OCI-LY3 (cell line): Measurements from ENCODE around the gene GALNT14.

Experiments used
- H2AFZ ChIP-seq: fragments of 200-600, 300-600 bp; shearing (Covaris generic); 2 replicates; pipeline ENCODE4 v1.6.0; 2014; ENCODE audit warnings: antibody characterized with exemption, low read depth, low read length
- H3K27ac ChIP-seq: fragments of 200-600, 300-600 bp; sonication (generic); 2 replicates; pipeline ENCODE4 v1.5.1; 2014; ENCODE audit warnings: mild to moderate bottlenecking, low read length, moderate library complexity, mixed read lengths
- H3K27me3 ChIP-seq: fragments of 200-600, 300-600 bp; sonication (generic); 2 replicates; pipeline ENCODE4 v1.6.1; 2014; ENCODE audit warnings: low read depth, low read length, mixed read lengths
- H3K36me3 ChIP-seq: fragments of 200-600, 300-600 bp; sonication (generic); replicated peaks from 2 replicates; pipeline ENCODE3; 2014; ENCODE audit warnings: low read depth, low read length, mixed read lengths
- H3K4me1 ChIP-seq: fragments of 300-600, 200-600 bp; sonication (generic); 2 replicates; pipeline ENCODE4 v1.6.1; 2014; ENCODE audit warnings: low read length, mixed read lengths
- H3K4me2 ChIP-seq: fragments of 200-600, 300-600 bp; sonication (generic); 2 replicates; pipeline ENCODE4 v1.6.1; 2014; ENCODE audit warnings: low read length, mixed read lengths
- H3K4me3 ChIP-seq: fragments of 300-600, 200-600 bp; sonication (generic); 2 replicates; pipeline ENCODE4 v1.5.1; 2014; ENCODE audit warnings: antibody characterized with exemption, mild to moderate bottlenecking, low read length, moderate library complexity
- H3K79me2 ChIP-seq: fragments of 300-600, 200-600 bp; shearing (Covaris generic); 2 replicates; pipeline ENCODE4 v1.6.1; 2014; ENCODE audit warnings: mild to moderate bottlenecking, low read length, mixed read lengths
- H3K9ac ChIP-seq: fragments of 300-600, 200-600 bp; shearing (Covaris generic); 2 replicates; pipeline ENCODE4 v1.6.0; 2014; ENCODE audit warnings: mild to moderate bottlenecking, low read length, moderate library complexity
- H3K9me3 ChIP-seq: fragments of 200-600, 300-600 bp; shearing (Covaris generic); 2 replicates; pipeline ENCODE4 v1.6.1; 2014; ENCODE audit warnings: low read length, mixed read lengths; ENCODE audit not compliant: insufficient read depth
- H4K20me1 ChIP-seq: fragments of 200-600, 300-600 bp; sonication (generic); 2 replicates; pipeline ENCODE4 v1.6.1; 2016; ENCODE audit warnings: low read length, mixed read lengths; ENCODE audit not compliant: insufficient read depth
- CTCF ChIP-seq: fragments of 200-600, 300-600 bp; sonication (generic); IDR thresholded peaks from 2 replicates; pipeline ENCODE4 v1.5.1; 2014; ENCODE audit warnings: antibody characterized with exemption, low read length, low read depth
- EZH2phosphoT487 ChIP-seq: fragments of 200-600 bp; shearing (Covaris generic); IDR thresholded peaks from 2 replicates; pipeline ENCODE4 v1.6.1; 2018; ENCODE audit warnings: antibody characterized with exemption, mixed run types, low read depth

The GALNT14 gene

GRCh38 chr2:30960213-30960612 is 178.0 kb downstream of the GALNT14 start:
- Histone ChIP-seq H3K27ac (no peak overlapping the region), H3K79me2 (no peaks in the 10 kb centered on the region), H3K4me1 (peaks cover 14% of the 10 kb centered on the region), H3K36me3 (peaks cover 55% of the 10 kb centered on the region), H3K4me2 (no peak overlapping the region), H3K9ac (no peak overlapping the region), H4K20me1 (0 out of 2 replicates have a peak, but pooled peaks cover 8% of the 10 kb centered on the region), H3K27me3 (no peaks in the 10 kb centered on the region), H2AFZ (no peak overlapping the region), H3K9me3 (no peaks in the 10 kb centered on the region), H3K4me3 (no peak overlapping the region)
- TF ChIP-seq CTCF (no peak), EZH2phosphoT487 (no peak)

GRCh38 chr2:30959653-30960052 is 178.6 kb downstream of the GALNT14 start:
- Histone ChIP-seq H3K4me1 (peaks cover 14% of the 10 kb centered on the region), H3K27me3 (no peaks in the 10 kb centered on the region), H3K4me2 (no peak overlapping the region), H4K20me1 (0 out of 2 replicates have a peak, but pooled peaks cover 8% of the 10 kb centered on the region), H3K9me3 (no peaks in the 10 kb centered on the region), H3K9ac (no peak overlapping the region), H2AFZ (no peak overlapping the region), H3K27ac (no peak overlapping the region), H3K4me3 (no peak overlapping the region), H3K79me2 (no peaks in the 10 kb centered on the region), H3K36me3 (peaks cover 53% of the 10 kb centered on the region)
- TF ChIP-seq CTCF (no peak), EZH2phosphoT487 (no peak)

GRCh38 chr2:30958918-30959265 is 179.3 kb downstream of the GALNT14 start:
- Histone ChIP-seq H3K27me3 (no peaks in the 10 kb centered on the region), H3K9me3 (no peaks in the 10 kb centered on the region), H2AFZ (no peak overlapping the region), H3K36me3 (peaks cover 54% of the 10 kb centered on the region), H3K4me3 (no peak overlapping the region), H3K4me1 (peaks cover 14% of the 10 kb centered on the region), H3K9ac (no peak overlapping the region), H4K20me1 (0 out of 2 replicates have a peak, but pooled peaks cover 8% of the 10 kb centered on the region), H3K27ac (0 out of 2 replicates have a peak overlapping the region, but pooled peaks have one; percentile 13), H3K4me2 (no peak overlapping the region), H3K79me2 (no peaks in the 10 kb centered on the region)
- no peak for TF ChIP-seq CTCF
- TF ChIP-seq EZH2phosphoT487 = no peak

- Histone ChIP-seq H3K79me2 (no peaks in the 10 kb centered on the region), H3K9ac (no peak overlapping the region), H2AFZ (no peak overlapping the region), H3K27ac (0 out of 2 replicates have a peak overlapping the region, but pooled peaks have one; percentile 13), H3K4me2 (no peak overlapping the region), H3K9me3 (no peaks in the 10 kb centered on the region), H3K4me1 (peaks cover 14% of the 10 kb centered on the region), H3K4me3 (no peak overlapping the region), H4K20me1 (0 out of 2 replicates have a peak, but pooled peaks cover 8% of the 10 kb centered on the region), H3K36me3 (peaks cover 53% of the 10 kb centered on the region), H3K27me3 (no peaks in the 10 kb centered on the region)
- TF ChIP-seq CTCF (no peak), EZH2phosphoT487 (no peak)
These were observed 179.9 kb downstream of the GALNT14 start for GRCh38 chr2:30958193-30958917.
